HUDEP-2 (cell line): ENCODE measurements around the gene PTDSS2.

Experiments used
- DNase-seq, 76 experiments: peaks; one replicate each; lab custom pipeline; 2025; ENCODE audit not compliant: unreplicated experiment in 76 of 76; lab: John Stamatoyannopoulos, UW

The PTDSS2 gene

DNA sequence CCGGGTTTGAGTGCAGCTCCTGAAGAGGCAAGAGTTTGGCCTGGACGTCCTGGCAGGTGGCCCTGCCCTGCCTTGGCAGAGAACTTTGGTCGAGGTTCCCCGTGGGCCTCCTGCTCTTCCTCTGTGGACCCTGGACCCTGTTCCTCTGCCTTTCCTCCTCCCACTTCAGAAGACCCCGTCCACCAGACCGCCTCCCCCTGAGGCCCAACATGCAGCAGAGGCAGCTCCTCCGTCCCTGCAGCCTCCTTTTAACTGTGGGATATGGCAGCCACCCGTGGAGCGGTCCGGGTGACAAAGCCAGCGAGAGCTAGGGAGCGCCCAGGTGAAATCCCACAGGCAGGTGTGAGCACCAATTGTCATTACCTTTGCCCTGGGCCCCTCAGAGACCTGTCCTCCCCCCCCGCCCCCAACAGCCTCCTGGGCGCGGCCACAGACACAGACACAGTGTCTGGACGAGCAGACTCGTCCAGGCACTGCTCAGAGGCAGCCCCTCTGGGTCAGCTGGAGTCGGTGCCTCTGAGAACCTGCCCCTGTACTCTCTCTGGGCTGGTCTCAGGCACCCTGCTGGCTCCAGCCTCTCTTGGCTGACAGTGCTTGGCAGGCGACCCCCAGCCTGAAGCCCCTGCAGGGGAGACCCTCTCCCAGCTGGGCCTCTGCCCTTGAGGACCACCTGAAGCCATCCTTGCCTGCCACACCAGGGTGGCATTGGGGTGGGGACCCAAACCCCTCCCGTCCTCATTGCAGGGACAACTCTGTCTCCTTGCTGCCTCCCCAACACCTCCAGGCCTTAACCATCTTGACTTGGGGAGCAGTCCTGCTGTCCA lies 4.1 kb upstream of the PTDSS2 start:
- no peak for DNase-seq

DNA sequence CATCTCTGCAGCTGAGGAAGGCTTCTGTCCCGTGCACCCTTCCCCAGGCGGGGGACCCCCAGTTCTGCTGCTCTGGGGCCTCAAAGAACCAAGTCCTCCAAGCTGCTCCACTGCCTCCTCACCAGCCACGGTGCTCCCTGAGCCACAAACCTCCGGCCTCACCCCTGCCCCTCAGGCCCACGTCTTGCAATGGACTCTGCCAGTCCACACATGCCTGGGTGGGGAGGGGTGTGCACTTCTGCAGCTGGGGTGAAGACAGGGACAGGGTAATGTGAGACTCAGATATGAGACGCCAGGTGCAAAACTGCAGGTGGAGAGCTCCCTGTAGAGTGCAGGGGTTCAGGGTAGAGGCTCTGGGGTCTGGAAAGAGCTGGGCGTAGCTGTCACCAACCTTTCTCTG lies 3.2 kb upstream of the PTDSS2 start:
- peak in 3 of 76 experiments; percentile 11 to 26 (median 22) for DNase-seq

DNA sequence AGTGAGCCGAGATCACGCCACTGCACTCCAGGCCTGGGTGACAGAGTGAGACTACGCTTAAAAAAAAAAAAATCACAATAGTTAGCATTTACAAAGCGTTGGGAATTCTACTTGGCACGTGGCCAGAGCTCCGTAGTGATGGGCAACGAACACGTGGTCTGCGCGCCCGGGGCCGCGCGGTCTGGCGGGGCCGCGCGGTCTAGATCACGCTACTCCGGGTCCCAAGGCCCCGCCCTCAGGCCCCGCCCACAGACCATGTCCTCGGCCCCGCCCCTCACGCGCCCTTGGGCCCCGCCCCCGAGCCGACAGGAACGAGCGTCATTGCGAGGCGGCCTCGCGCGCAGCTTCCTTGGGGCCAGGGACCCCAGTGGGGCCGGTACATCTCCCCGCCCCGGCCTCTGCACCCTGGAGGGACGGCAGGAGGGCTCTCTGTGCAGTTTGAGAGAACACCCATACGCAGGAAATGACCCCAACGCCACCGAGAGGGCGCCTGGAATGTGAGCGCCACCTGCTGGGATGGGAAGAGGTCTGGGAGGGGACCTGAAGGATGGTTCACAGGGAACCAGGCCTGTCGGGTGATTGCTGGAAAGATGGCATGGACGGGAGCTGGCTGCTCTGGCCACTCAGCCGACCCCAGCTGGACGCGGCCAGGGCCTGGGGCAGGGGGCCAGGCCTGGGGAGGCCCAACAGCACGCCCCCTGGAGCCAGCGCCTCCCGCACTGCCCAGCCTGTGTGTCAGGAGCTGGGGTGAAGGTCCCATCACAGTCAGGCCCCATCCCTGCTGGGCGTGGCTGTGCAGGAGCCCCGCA lies 2.0 kb upstream of the PTDSS2 start:
- DNase-seq, result peak in 75 of 76 experiments; percentile 37 to 97 (median 87)

DNA sequence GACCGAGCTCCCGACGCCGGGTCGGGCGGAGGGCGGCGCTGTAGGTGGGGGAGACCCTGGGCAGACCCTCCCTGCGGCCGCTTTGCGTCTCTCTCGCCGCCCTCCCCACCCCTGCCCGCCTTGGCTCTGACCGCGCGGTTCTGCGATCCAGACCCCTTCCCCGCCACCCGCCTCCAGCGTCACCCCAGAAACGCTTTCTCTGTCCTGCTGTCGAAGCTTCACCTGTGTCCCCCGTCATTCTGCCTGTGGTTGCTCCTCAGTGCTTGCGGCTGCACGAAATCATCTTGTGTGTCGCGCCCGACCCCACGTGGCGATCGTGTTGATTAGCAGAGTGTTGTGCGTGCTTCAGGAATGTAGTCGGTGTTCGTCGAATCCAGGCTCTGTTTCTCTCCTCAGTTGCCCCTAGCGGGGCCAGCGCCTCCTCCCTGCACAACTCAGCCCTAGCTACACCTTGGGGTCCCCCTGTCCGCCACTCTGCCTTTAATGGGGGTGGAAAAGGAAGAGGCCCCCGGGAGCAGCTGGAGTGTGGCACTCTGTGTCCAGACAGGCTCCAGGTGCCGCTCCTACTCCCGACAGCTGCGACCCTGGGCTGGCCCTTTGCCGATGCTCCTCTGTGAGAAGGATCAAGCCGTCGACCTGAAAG lies 851 bp downstream of the PTDSS2 start:
- DNase-seq, result peak in 69 of 76 experiments; percentile 6 to 75 (median 47)

DNA sequence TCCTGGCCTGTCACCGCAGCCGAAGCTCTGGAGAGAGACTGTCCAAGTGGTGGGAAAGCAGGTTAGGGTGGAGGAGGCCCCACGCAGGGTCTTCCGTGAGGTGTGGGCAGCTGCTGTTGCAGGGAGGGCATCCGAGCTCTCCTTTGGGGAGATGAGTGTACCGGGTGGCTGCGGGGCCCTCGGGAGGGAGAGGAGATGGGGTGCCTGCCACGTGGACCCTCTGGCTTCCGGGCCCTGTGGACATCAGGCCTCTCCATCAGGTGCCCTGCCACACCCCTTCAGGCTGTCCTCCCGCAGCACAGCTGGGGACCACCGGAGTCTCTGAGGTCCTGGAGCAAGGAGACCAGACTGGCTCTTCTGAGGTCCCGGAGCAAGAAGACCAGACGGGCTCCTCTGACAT lies 1.7 kb downstream of the PTDSS2 start:
- DNase-seq, result no peak

DNA sequence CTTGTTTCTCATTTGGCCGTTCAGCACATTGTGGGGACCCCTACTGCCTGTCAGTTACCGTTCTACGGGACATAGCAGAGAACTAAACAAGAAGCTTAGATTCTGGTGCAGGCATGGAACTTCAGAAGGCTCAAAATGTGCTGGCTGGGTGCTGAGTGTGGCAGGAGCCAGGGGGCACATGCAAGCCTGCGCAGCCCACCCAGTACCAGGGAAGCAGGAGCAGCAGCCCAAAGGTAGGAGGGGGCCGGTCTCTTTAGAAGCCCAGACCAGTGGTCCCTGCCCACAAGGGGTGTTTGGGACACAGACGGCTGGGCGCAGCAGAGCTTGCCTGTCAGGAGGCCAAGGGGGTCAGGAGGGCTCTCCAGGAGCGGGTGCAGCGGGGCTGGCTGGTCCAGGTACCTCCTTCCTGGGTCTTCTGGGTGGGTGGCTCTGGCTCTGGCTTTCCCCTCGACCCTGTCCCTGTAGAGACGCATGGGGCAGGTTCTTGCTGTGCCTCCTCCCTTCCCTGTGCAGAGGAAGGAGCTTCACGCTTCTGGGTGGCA lies 2.2 kb downstream of the PTDSS2 start:
- DNase-seq, result no peak

DNA sequence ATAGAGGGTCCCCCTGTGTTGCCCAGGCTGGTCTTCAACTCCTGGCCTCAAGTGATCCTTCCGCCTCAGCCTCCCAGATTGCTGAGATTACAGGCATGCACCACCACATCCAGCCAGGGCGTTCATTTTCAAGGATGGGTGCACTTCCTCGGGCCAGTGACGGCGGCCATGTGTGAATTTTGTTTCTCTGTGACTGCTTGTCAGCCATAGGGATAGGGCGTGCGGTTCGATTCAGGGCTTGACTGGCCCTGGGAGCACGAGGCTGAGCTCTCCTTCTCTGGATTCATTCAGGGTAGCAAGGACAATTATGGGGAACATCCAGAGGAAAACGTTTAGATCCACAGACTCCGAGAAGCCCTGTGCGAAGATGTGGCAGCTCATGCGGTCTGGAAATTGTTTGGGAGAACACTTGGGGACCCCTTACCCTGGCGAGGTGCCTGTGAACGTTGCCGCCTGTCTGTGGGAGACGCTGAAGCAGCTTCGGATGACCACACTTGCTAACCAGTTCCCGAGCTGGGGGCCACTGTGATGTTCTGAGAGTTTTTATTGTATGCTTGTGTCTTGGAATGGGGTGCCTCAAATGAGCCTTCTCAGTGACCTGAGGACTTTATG lies 2.9 kb downstream of the PTDSS2 start:
- DNase-seq, result no peak

DNA sequence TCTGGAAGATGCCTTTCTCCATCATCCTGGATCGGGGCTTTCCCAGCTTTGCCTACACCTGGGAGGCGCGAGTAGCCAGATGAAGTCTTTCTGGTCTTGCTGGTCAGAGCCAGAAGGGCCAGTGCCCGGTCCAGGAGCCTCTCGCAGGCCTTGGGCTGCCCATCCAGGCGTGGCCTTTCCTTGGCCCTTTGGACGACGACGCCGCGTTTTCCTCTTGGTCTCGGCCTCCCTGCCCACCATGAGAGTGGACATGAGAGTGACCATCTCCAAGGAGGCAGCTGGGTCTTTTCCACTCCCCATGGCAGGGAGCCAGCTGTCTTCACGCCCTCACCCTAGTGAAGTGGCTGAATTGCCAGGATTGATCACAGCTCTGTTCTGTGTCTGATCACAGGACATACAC lies 3.5 kb downstream of the PTDSS2 start:
- peak in 1 of 76 experiments; percentile 9 for DNase-seq

DNA sequence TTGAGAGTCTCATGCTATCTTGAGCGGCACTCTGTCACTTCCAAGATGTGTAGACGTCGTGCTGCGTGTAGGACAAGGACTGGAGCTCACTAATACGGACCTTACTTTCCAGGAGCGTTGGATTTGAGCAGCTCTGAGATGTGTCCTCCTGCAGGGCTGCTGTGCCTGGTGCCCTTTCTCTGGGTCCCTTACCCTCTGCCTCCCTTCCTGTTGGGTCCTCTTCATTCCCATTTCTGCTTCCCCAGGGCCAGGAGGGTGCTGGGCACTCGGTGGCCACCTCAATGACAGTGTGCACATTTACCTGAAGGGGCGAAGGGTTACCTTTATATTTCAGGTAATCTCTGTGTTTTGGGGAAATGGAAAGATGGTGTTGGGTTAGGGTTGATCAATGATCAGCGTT lies 4.0 kb downstream of the PTDSS2 start:
- no peak for DNase-seq

DNA sequence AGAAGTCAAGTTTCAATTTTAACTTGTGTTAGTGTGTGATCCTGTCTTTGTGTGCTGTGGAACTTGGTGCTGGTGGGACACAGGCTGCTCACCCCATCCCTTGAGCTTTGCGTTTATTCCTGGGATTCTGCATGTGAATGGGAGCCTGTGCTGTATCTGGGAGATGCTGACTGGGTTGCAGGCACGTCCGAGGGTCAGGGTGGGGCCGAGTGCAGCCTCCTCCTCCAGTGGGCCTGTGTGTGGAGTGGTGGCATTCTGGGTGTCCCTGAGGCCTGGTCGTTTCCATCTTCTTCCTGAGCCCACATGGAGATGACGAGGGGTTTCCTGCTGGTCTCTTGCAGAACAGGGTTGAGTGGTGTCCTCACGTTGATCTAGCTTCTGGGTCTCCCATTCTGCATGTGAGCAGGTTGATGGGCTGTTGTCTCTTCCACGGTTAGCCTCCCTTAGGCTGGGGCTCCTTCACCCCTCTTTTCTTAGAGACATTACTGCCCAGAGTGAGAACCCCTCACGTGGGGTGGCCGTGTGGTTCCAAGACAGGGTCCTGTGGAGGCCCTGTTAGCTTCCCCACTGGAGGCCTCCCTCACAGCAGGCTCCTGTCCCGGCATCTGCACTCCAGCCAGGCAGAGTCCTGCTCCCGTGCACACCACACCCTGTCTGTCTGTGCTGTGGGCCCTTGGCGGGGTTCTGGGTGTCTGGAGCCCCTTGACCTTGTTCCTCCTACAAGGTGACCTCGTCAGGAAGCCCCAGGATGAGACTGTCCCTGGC lies 4.9 kb downstream of the PTDSS2 start:
- DNase-seq, result no peak

DNA sequence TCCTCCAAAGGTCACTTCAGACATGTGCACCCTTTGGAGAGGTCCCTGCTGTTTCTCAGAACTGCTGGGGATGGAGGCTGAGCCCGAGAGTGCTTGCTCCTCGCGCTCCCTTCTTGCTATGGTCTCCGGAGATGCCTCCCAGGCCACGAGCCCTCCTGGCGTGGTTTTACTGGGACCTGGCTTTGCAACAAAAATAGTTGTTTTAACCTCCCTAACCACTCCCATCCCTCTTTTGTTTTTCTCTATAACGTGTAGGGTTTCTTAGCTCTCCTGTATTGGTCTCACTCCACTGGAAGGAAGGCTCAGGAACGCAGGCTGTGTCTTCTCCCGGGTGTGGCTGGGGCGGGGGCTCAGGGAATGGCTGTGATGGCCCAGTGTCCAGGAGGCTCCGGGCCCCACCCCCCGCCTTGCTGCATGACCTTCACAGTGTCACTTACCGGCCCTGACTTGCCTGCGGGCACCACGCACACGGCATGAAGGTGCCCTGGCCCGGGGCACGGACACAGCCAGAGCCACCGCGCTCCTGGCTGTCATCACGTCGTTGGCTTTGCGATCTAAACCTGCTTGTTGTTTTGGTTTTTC lies 5.6 kb downstream of the PTDSS2 start:
- DNase-seq, result no peak

DNA sequence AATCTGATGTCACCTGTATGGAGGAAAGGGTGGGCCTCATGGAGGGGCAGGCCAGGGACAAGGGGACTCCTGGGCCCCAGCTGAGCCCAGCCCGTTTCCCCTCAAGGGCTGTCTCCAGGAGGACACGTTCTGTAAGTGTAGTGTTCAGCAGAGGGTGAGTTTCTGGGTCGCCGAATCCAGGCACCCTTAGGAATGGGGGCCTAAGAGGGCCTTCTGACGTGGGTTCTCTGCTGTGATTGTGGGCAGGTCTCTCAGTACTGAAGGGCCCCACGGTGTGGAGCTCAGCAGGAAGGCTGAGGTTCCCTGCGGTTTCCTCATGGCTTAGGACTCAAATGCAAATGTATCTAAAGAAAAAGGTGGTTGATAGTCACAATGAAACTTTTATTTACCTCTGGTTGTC lies 6.5 kb downstream of the PTDSS2 start:
- DNase-seq, result no peak

DNA sequence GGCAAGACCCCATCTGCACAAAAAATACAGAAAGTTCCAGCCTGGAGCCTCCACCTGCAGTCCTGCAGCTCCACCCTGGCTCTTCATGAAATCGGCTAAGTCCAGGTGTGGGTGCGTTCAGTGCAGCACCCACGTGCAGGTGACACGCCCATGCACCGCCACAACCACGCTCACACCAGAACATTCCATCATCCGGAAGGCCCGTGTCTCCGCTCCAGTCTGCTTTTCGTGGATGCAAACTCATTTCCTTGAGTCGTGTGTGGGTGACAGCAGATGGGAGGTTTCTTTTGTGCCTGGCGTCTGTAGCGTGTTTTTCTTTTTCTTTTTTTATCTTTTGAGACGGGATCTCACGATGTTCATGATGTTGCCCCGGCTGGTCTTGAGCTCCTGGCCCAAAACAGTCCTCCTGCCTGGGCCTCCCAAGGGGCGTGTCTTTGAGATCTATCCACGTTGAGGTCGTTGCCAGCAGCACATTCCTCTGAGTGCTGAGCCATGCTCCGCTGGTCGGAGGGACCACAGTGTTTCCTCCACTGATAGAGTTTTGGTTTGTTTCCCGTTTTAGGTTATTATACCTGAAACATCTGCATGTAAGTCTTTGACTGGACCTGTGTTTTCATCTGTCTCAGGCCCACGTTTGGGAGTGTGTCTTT lies 7.2 kb downstream of the PTDSS2 start:
- no peak for DNase-seq

DNA sequence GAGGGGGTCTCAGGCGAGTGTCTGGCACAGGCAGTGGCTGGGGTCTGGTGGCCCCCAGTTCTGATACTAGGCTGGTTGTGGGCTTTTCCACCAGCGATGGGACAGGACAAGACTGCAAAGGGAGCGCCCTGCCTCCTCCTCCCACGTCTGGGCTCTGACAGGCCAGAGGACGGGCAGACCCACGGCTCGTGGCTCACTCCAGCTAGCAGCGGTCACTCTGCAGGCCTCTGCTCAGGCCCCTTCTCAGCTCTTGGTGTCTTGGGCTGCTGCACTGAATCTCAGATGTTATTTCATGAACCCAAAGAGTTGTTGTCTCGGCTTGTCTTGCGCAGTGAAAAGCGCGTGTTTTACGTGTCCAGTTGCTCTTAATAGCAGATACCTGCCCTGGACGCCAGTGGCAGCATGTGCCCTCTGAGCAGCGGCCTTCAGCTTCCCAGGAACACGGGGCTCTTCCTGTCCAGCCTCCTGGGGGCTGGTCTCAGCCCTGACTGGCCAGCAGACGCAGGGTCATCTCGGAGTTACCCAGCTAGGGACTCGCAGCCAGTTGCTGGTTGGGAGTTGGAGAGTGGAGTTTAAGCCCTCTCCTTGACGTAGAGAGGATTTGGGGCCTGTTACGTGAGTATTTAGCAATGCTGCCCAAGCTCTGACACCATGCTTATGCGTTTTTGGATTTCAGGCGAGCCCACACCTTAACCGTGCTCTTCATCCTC lies 9.6 kb downstream of the PTDSS2 start:
- no peak for DNase-seq

DNA sequence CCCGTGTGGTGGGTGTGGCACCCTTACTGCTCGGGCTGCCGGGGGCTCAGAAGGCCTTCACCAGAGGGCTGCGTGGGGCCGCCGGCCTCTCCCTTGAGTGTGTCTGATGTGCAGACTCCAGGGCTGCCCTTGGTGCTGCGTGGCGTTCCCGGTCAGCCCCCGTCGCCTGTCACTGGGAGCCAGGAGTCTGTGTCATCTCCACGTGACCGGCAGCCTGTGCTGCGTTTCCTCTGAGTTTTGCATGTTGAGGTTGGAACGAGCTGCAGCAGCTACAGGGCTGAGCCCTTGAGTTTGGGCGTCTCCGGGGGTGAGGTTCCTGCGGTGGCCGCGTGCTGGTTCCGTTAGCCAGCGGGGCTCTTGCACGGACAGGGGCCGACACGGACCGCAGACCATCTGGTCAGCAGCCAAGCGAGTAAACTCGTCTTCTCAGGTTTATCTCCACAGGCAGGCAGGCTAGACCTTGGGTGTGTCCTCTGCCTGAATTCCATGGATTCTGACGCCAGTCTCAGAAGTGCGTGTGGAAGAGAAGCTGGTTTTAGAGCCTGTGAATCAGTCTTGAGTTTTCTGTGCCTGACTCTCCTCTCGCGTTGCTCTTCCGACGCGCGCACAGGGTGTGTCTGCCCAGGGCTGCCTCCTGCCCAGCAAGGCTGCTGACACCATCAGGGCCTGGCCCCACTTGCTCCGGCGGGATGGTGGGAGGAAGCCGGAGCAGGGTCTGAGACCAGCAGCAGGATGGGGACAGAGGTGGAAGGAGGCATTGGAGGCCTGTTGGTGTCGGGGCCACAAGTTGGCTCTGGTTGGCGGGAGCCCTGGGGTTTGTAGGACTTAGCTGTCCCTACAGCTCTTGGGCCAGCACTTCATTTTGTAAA lies 10.5 kb downstream of the PTDSS2 start:
- peak in 13 of 76 experiments; percentile 57 to 86 (median 78) for DNase-seq

DNA sequence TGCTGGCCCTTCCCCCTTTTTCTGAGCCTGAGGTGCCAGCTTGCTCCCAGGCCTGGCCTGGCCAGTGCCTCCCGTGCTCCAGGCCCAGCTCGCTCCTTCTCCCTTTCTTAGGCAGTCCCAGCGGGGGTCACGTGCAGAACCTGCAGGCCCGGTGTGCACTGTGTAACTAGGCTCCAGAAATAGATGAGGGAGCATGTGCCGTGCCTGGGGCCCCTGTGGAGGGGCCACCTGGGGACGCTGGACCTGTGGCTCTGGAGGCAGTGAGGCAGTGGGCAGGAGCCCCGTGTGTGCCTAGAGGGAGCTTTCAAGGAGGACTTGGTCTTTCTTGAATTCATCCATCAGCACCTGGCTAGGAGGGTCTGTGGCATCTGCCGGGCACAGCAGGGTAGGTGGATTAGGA lies 11.5 kb downstream of the PTDSS2 start:
- no peak for DNase-seq

DNA sequence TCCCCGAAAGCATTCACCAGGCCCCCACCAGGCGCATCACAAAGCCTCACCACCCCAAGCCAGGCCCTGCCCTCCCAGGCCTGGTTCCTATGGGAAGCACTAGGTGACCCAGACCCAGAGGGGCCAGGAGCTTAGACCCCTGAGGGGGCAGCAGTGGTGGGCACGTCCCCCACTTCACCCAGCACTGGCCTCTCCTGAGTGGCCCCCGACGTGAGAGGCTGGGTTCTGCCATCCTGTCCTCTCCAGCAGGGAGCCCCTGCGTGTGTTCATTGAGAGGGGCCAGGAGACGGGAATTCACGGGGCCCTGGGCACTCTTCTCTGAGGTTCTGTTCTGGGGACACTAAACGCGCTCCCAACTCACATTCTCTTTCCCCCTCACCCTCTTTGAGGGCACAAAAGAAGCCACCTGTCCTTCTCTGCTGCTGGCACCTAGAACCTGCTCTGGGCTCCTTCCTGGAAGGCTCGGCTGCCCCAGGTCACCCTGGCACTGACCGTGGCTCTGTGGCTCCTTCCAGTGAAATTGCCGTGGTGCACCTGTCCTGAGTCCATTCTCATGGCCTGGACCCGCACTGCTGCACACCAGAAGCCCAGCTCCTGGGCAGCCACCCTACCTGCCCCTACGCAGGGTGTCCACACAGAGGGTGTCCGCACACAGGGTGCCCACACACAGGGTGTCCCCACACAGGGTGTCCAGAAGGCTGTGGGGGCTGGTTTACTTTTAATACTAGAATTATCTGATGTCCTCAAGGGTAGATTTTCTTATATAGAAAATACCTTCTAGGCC lies 12.2 kb downstream of the PTDSS2 start:
- no peak for DNase-seq
